Mammary epithelial cell (primary cell): ENCODE data around the gene OGFOD1.

Source experiments
- CTCF ChIP-seq, 2 donors: IDR thresholded peaks in 1 of 2; conservative IDR thresholded peaks in 1 of 2; 2 replicates each; pipeline ENCODE4 v1.5.1; 2011 to 2012; ENCODE audit warnings: inconsistent platforms in 2 of 2, low read length in 2 of 2, mild to moderate bottlenecking in 2 of 2, control low read depth in 1 of 2, low read depth in 1 of 2; ENCODE audit not compliant: insufficient read depth in 1 of 2; ENCODE audit errors: extremely low read depth in 1 of 2
- EZH2 ChIP-seq: IDR thresholded peaks from 2 replicates; pipeline ENCODE4 v1.6.1; 2012; ENCODE audit warnings: low read length, inconsistent platforms, borderline replicate concordance

DNA sequence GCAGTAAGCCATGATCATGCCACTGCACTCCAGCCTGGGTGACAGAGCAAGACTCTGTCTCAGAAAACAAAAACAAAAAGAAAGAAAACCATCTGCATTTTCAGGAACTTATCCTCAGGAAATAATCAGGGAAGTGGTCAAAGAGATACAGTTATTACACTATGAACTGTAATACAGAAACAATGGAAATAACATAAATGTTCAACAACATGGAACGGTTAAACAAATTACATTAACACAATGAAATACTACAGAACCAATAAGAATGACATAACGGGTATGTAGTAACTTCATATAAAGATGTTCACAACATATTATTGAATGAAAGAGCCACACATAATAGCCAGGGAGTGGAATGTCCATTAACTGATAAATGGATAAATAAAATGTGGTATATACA is 61.7 kb downstream of the OGFOD1 start:
- TF ChIP-seq CTCF (conservative IDR thresholded peaks at IDR 0.05 in 1 of 2, IDR thresholded peaks at IDR 0.05 in 1 of 2; ENCODE audit: extremely low read depth in 1 of 2, insufficient read depth in 1 of 2, low read depth in 1 of 2, low read length in 2 of 2) (no peak), EZH2 (no peak)
